AML-193 (cell line): ENCODE data around the gene ANKS6.
"Not testable (repeated sequence)": the region's sequence is repeated elsewhere in the genome, so short reads cannot be mapped to it uniquely, and the experiment has no call there.

Experiments used
- DNase-seq, 2 experiments: peaks; one replicate each; lab custom pipeline; 2025; lab: John Stamatoyannopoulos, UW

ANKS6 gene

GRCh38 chr9:98702340-98702739 lies 94.0 kb downstream of the ANKS6 start:
- DNase-seq: no peak

- DNase-seq: no peak
Observed at GRCh38 chr9:98701576-98701975, 94.8 kb downstream of the ANKS6 start.

- DNase-seq: no peak
Observed at GRCh38 chr9:98700801-98701200, 95.6 kb downstream of the ANKS6 start.

GRCh38 chr9:98698856-98699255 lies 97.5 kb downstream of the ANKS6 start:
- no peak for DNase-seq

DNA sequence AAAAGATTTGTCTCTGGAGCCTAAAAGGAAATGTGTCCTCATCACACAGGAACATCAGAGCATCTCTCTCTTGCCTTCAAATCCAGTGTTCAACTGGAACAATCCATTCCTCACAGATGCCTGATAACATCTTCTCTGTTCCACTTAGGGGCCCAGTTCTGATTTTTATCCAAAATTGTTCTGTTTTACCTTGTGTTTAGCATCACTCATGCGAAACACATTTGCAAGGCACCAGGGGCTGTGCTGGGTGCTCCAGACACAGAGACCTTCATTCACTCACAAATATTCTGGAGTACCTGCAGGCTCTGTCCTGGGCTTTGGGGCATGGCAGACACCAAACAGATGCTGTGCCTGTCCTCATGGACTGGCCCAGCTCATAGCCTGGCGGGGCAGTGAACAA lies 101.4 kb downstream of the ANKS6 start:
- DNase-seq: no peak

DNA sequence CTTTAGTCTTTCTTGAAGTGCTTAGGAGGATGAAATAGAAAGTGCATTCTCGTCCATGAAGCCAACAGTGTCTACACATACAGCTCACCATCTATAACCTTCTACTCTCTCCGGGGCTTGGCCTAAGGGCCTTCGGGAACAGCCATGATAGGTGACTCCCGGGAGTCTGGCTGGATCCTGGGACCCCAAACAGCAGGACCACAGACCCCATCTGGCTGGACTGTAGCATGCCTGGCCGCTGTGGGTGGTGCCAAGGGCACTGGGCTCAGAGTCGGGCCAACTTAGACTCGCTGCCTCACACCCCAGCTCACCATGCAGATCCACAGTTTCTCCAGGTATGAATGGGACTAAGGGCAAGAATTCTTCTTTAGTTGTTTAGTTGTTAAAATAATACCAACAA lies 104.0 kb downstream of the ANKS6 start:
- no peak for DNase-seq

DNA sequence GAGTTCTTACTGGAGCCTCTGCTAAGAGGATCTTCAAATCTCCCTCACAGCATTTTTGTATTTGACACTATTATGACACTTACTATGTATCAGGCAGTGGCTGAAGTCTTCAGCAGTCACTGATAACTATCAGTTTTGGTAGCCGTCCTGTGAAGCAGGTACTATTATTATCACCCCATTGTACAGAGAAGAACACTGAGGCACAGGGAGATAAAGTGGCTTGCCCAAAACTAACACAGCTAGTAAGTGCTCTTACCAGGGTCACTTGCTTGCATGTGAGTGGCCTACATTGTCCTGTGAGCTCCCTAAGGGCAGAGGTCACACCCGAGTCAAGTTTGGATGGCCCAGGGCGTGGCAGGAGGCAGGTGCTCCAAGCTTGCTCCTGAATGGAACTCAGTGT lies 104.5 kb downstream of the ANKS6 start:
- DNase-seq: no peak

GRCh38 chr9:98690686-98691085 lies 105.7 kb downstream of the ANKS6 start:
- DNase-seq: no peak

GRCh38 chr9:98688710-98689495 lies 107.5 kb downstream of the ANKS6 start:
- no peak for DNase-seq

GRCh38 chr9:98687911-98688310 lies 108.4 kb downstream of the ANKS6 start:
- DNase-seq: no peak

DNA sequence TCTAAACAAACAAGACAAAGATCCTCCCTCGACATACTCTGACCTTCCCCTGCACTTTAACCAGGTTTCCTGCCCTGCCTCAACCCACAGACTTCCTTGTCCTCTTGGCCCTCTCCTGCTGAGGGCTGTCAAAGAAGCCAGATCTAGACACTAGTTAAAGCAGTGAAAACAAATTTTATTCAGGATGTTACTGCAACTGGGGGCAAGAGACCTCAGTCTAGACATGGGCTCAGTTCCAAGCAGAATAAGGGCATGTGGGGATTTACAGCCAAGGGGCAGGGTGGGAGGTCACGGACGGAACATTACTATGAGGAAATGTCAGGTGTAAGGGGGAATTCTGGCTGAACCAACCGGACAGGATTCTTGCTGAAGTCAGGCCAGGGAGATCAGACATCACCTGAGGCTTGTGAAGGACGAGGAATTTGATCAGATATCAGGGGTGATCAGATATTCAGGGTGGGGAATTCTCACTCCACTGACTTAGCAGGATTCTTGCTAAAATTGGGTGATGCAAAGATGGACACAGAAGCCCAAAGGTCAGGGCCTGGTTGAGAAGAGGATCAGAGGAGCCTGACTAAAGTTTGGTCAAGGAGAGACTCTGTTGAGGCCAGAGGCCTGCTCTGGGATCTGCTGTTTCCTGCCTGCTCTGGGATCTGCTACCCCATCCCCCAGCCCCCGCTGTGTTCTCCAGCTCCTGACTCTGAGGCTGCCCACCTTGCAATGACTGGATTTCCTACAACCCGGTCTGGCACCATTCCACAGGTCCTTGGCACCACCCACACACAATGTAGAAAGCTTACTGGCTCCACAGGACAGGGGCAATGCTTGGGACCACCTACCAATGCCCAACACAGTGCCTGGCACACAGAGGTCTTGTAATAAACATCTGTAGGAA lies 109.1 kb downstream of the ANKS6 start:
- DNase-seq: no peak

- not testable (repeated sequence) for DNase-seq
Observed at GRCh38 chr9:98684816-98685215, 111.5 kb downstream of the ANKS6 start.
